Measurements from ENCODE around the gene HLA-G. TPM values are rescaled to one million over a fixed set of nuclear protein-coding genes. Genes with fewer than 3 reads are reported as not detected.

The HLA-G gene
- total and polyA plus RNA-seq, 9 of the 15 experiments (the other 6 are each of a cell fraction or from before 2014, with no cell fraction given): 0.13 TPM; not detected in 8

- ATAC-seq (no peak), DNase-seq (ENCODE audit: extremely low read depth in 1 of 4, low spot score in 3 of 4) (no peak), FAIRE-seq (no peak)
- intact Hi-C loops (cut with micrococcal nuclease) (loop anchor here (5.0 kb wide), 1 partner anchor 79 kb away; no protein-coding TSS in a partner anchor), in situ Hi-C loops (cut with MboI) (loop anchor here (25.0 kb wide), 1 partner anchor 94 kb away; no protein-coding TSS in a partner anchor)
- Histone ChIP-seq H3K4me2 (ENCODE audit: insufficient read depth, low read length) (no peak overlapping the region), H2AFZ (ENCODE audit: low read depth, low read length) (no peak overlapping the region), H3K4me1 (replicated peaks in 1 of 2; ENCODE audit: control insufficient read depth in 2 of 2, insufficient read depth in 2 of 2, low read length in 2 of 2) (peaks cover 0 to 11% of the 10 kb centered on the region in 2 experiments; a peak in 1 of 5 replicates), H3K9me1 (ENCODE audit: control insufficient read depth, insufficient read depth, low read length) (no peaks in the 10 kb centered on the region), H3K9ac (ENCODE audit: insufficient read depth in 1 of 2, low read depth in 2 of 2, low read length in 2 of 2) (no peak overlapping the region), H3K4me3 (no peak overlapping the region), H3K27ac (ENCODE audit: extremely low read depth, low read depth, low read length) (no peak overlapping the region), H3K27me3 (ENCODE audit: control insufficient read depth in 2 of 2, insufficient read depth in 2 of 2, low read length in 2 of 2) (peaks cover 7 to 31% of the 10 kb centered on the region in 2 experiments), H3K9me3 (replicated peaks; ENCODE audit: control insufficient read depth, insufficient read depth, low read depth, low read length) (no peaks in the 10 kb centered on the region), H3K79me2 (ENCODE audit: control insufficient read depth, insufficient read depth, low read length) (no peaks in the 10 kb centered on the region), H4K20me1 (replicated peaks; ENCODE audit: control insufficient read depth, insufficient read depth, low read length) (no peaks in the 10 kb centered on the region), H3K36me3 (ENCODE audit: control insufficient read depth, insufficient read depth, low read length) (no peaks in the 10 kb centered on the region)
- CTCF ChIA-PET (ENCODE audit: low intra/inter-chr PET ratio): no interaction called here
- POLR2A ChIA-PET: no interaction called here
- WGBS (ENCODE audit: insufficient coverage, low coverage, missing lambda C conversion rate): 5% methylated on average over 2 of the region's 2 CpGs
- no TSS peak for BruUV-seq (replicated peaks)
- no peak for TF ChIP-seq POLR3A (IDR thresholded peaks at IDR 0.05; ENCODE audit: borderline replicate concordance, extremely low read depth, insufficient read depth, insufficient read length)
- no peak for TF ChIP-seq TRIM24 (IDR thresholded peaks at IDR 0.05)
- no peak for TF ChIP-seq ZSCAN29 (IDR thresholded peaks at IDR 0.05)
- no peak for TF ChIP-seq EZH2 (IDR thresholded peaks at IDR 0.05; ENCODE audit: borderline replicate concordance, low read depth, low read length)
Measured at GRCh38 chr6:29831776-29832175, 4.2 kb downstream of the HLA-G start.
